ENCODE data around the gene SPAG8.

GRCh38 chr9:35790025-35790384, 22.1 kb downstream of the SPAG8 start:
- no peak for TF ChIP-seq CTCF (IDR thresholded peaks at IDR 0.05)
- TF ChIP-seq EZH2 (IDR thresholded peaks at IDR 0.05; ENCODE audit: borderline replicate concordance, insufficient read depth, low read depth, low read length, poor library complexity, severe bottlenecking), result no peak

Data from B cell (primary cell).